SK-N-SH treated with all-trans-retinoic acid at 6 μM for 48 hours (cell line): Measurements from ENCODE around the gene SAT1.
A peak's percentile ranks its signal among the peaks of the same experiment; 100 is the strongest.
"Not testable (repeated sequence)": the region's sequence is repeated elsewhere in the genome, so short reads cannot be mapped to it uniquely, and the experiment has no call there.

Experiments
- ATAC-seq: fragments of 200-7000 bp; cut with Tn5 transposase; 3 replicates; pipeline ENCODE4 v1.9.1; 2020; ENCODE audit warnings: mild to moderate bottlenecking, moderate library complexity
- ARNTL ChIP-seq: fragments of 450-650 bp; formaldehyde crosslinking; IDR thresholded peaks from 2 replicates; pipeline ENCODE4 v1.5.0; 2020; ENCODE audit warnings: low read depth, mild to moderate bottlenecking, moderate library complexity, borderline replicate concordance
- BACH2 ChIP-seq: fragments of 250-450 bp; sonication (Bioruptor Pico); IDR thresholded peaks from 2 replicates; pipeline ENCODE4 v1.9.0; 2021; ENCODE audit warnings: mild to moderate bottlenecking, borderline replicate concordance
- CREB5 ChIP-seq: fragments of 250-450 bp; sonication (Bioruptor Pico); IDR thresholded peaks from 2 replicates; pipeline ENCODE4 v1.5.1; 2020; ENCODE audit warnings: low read depth, mild to moderate bottlenecking, moderate library complexity
- CSDC2 ChIP-seq: fragments of 250-450 bp; sonication (Bioruptor Pico); IDR thresholded peaks from 2 replicates; pipeline ENCODE4 v1.5.0; 2020; ENCODE audit warnings: mild to moderate bottlenecking, moderate library complexity
- ESRRG ChIP-seq: fragments of 250-450 bp; sonication (Bioruptor Pico); IDR thresholded peaks from 2 replicates; pipeline ENCODE4 v1.6.1; 2021; ENCODE audit warnings: mild to moderate bottlenecking
- GLIS3 ChIP-seq: fragments of 250-450 bp; sonication (Bioruptor Pico); IDR thresholded peaks from 2 replicates; pipeline ENCODE4 v1.5.0; 2020; ENCODE audit warnings: mild to moderate bottlenecking, moderate library complexity
- ISL1 ChIP-seq: fragments of 250-450 bp; sonication (Bioruptor Pico); IDR thresholded peaks from 2 replicates; pipeline ENCODE4 v2.1.2; 2022; ENCODE audit warnings: mild to moderate bottlenecking, moderate library complexity
- OSR1 ChIP-seq: fragments of 250-450 bp; sonication (Bioruptor Pico); IDR thresholded peaks from 2 replicates; pipeline ENCODE4 v1.8.0; 2022; ENCODE audit warnings: moderate library complexity, mild to moderate bottlenecking, inconsistent platforms
- PATZ1 ChIP-seq: fragments of 250-450 bp; sonication (Bioruptor Pico); IDR thresholded peaks from 2 replicates; pipeline ENCODE4 v1.8.0; 2020; ENCODE audit warnings: mild to moderate bottlenecking, moderate library complexity, borderline replicate concordance
- PPARA ChIP-seq: fragments of 250-450 bp; sonication (Bioruptor Pico); IDR thresholded peaks from 2 replicates; pipeline ENCODE4 v1.5.0; 2020; ENCODE audit warnings: mild to moderate bottlenecking, borderline replicate concordance
- RARB ChIP-seq: fragments of 250-450 bp; sonication (Bioruptor Pico); IDR thresholded peaks from 2 replicates; pipeline ENCODE4 v1.8.0; 2021; ENCODE audit warnings: mild to moderate bottlenecking, moderate library complexity
- SNAI2 ChIP-seq: fragments of 250-450 bp; sonication (Bioruptor Pico); IDR thresholded peaks from 2 replicates; pipeline ENCODE4 v1.5.0; 2020; ENCODE audit warnings: mild to moderate bottlenecking, moderate library complexity
- TCF4 ChIP-seq: fragments of 250-450 bp; sonication (Bioruptor Pico); IDR thresholded peaks from 2 replicates; pipeline ENCODE4 v1.8.0; 2021; ENCODE audit warnings: mild to moderate bottlenecking, moderate library complexity, borderline replicate concordance
- TOX ChIP-seq: fragments of 250-450 bp; sonication (Bioruptor Pico); IDR thresholded peaks from 2 replicates; pipeline ENCODE4 v1.8.0; 2021; ENCODE audit warnings: mild to moderate bottlenecking, moderate library complexity, borderline replicate concordance
- TSHZ2 ChIP-seq: fragments of 250-450 bp; sonication (Bioruptor Pico); IDR thresholded peaks from 2 replicates; pipeline ENCODE4 v1.5.0; 2020; ENCODE audit warnings: mild to moderate bottlenecking, moderate library complexity
- ZC3H10 ChIP-seq: fragments of 250-450 bp; sonication (Bioruptor Pico); IDR thresholded peaks from 2 replicates; pipeline ENCODE4 v1.5.1; 2021; ENCODE audit warnings: mild to moderate bottlenecking, moderate library complexity
- ZFP3 ChIP-seq: fragments of 250-450 bp; sonication (Bioruptor Pico); IDR thresholded peaks from 2 replicates; pipeline ENCODE4 v1.5.0; 2020; ENCODE audit warnings: mild to moderate bottlenecking, moderate library complexity
- ZFP30 ChIP-seq: fragments of 450-650 bp; formaldehyde crosslinking; IDR thresholded peaks from 2 replicates; pipeline ENCODE4 v1.5.0; 2022; ENCODE audit warnings: mild to moderate bottlenecking, moderate library complexity
- ZNF565 ChIP-seq: fragments of 450-650 bp; formaldehyde crosslinking; conservative IDR thresholded peaks from 2 replicates; pipeline ENCODE4 v1.5.0; 2020; ENCODE audit warnings: low read depth, mild to moderate bottlenecking, moderate library complexity
- ZNF70 ChIP-seq: fragments of 450-650 bp; formaldehyde crosslinking; IDR thresholded peaks from 2 replicates; pipeline ENCODE4 v1.5.0; 2020; ENCODE audit warnings: mild to moderate bottlenecking, moderate library complexity

SAT1 gene

GRCh38 chrX:23765868-23766267 lies 17.1 kb upstream of the SAT1 start:
- peak; percentile 14; the same call in 2 of the 3 replicates for ATAC-seq
- no peak for TF ChIP-seq CREB5 (CRISPR knock-in tag)
- TF ChIP-seq ZNF565 (CRISPR knock-in tag) = no peak
- TF ChIP-seq OSR1 (CRISPR knock-in tag) = no peak
- TF ChIP-seq TSHZ2 = no peak
- no peak for TF ChIP-seq ESRRG (CRISPR knock-in tag)
- no peak for TF ChIP-seq TOX
- no peak for TF ChIP-seq ZFP3
- TF ChIP-seq SNAI2 (CRISPR knock-in tag) = no peak
- no peak for TF ChIP-seq PATZ1
- no peak for TF ChIP-seq ISL1 (CRISPR knock-in tag)
- no peak for TF ChIP-seq CSDC2 (CRISPR knock-in tag)
- no peak for TF ChIP-seq TCF4 (CRISPR knock-in tag)
- no peak for TF ChIP-seq BACH2
- TF ChIP-seq GLIS3 = no peak
- no peak for TF ChIP-seq PPARA
- no peak for TF ChIP-seq ZFP30 (CRISPR knock-in tag)

GRCh38 chrX:23766650-23767551 lies 16.1 kb upstream of the SAT1 start:
- ATAC-seq = peak; percentile 84
- TF ChIP-seq ZFP3 (no peak), ZNF70 (no peak), CSDC2 (CRISPR knock-in tag) (no peak), ZFP30 (CRISPR knock-in tag) (no peak), ESRRG (CRISPR knock-in tag) (no peak), ZC3H10 (CRISPR knock-in tag) (no peak)

GRCh38 chrX:23770142-23770541 lies 12.8 kb upstream of the SAT1 start:
- ATAC-seq = no peak
- no peak for TF ChIP-seq ZFP3
- no peak for TF ChIP-seq ZNF70
- TF ChIP-seq RARB (CRISPR knock-in tag) = no peak
- no peak for TF ChIP-seq ARNTL (CRISPR knock-in tag)
- no peak for TF ChIP-seq ZFP30 (CRISPR knock-in tag)
- TF ChIP-seq, all 23 proteins: peak for 0

GRCh38 chrX:23771086-23771485 lies 11.9 kb upstream of the SAT1 start:
- ATAC-seq = not testable (repeated sequence)

GRCh38 chrX:23773601-23774175 lies 9.3 kb upstream of the SAT1 start:
- TF ChIP-seq ZNF70 (no peak), GLIS3 (no peak), PPARA (no peak), OSR1 (CRISPR knock-in tag) (no peak), SNAI2 (CRISPR knock-in tag) (no peak), RARB (CRISPR knock-in tag) (no peak), ESRRG (CRISPR knock-in tag) (no peak), ARNTL (CRISPR knock-in tag) (no peak), ZC3H10 (CRISPR knock-in tag) (no peak), CSDC2 (CRISPR knock-in tag) (no peak), ZFP3 (no peak), PATZ1 (no peak), TOX (no peak), ISL1 (CRISPR knock-in tag) (no peak), TCF4 (CRISPR knock-in tag) (no peak), TSHZ2 (no peak)
- no peak for ATAC-seq
